ENCODE results near the gene NFIL3.

Gene NFIL3

DNA sequence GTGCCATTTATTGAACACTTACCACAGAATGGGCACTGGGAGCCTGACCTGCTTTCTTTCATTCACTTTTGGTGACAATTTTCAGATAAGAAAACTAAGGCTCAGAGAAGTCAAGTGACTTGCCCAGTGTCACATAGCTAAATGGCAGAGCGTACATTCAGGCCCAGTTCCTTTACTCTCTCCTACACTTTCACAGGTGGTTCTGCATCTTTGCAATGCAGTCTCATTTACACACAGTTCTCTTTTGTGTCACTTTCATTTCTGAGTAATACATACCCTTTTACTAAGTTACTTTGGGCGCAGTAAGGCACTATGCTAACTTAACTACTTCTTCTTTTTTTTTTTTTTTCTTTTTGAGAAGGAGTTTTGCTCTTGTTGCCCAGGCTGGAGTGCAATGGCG is 8.3 kb downstream of the NFIL3 start:
- H3K27ac Mint-ChIP-seq, result peak overlapping the region; percentile 86
- H3K36me3 Mint-ChIP-seq, result peaks cover 95% of the 10 kb centered on the region

DNA sequence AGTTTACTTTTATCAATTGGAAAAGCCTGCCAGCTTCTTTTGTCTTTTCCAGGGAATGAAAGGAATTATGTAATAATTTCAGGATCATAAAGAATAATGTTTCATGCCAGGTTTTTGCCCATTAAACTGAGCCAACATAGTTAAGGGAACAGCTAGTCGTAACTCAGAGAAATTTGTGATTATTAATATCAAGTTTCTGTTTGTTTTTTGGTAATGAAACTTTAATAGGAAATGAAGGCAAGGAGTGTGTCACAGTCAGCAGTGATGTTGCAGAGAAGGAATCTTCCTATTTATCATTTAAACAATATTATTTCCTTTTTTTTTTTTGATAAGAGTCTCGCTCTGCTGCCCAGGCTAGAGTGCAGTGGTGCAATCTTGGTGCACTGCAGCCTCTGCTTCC is 10.7 kb downstream of the NFIL3 start:
- no peak for ATAC-seq
- Mint-ChIP-seq H3K4me3 (no peak overlapping the region), H3K27ac (no peak overlapping the region), H3K36me3 (peaks cover 99% of the 10 kb centered on the region), H3K4me1 (peaks cover 64% of the 10 kb centered on the region), H3K9me3 (no peaks in the 10 kb centered on the region)
- DNase-seq (ENCODE audit: low spot score in 2 of 2), result no peak

More for the DNA sequence above, 8.3 kb downstream of the NFIL3 start:
- Mint-ChIP-seq H3K9me3 (no peaks in the 10 kb centered on the region), H3K4me1 (peaks cover 74% of the 10 kb centered on the region), H3K4me3 (peak overlapping the region; percentile 99)
- ATAC-seq, result peak; percentile 91
- peak in 1 of 2 donors; percentile 57 for DNase-seq (ENCODE audit: low spot score in 2 of 2)

- peaks cover 50% of the 10 kb centered on the region for H3K4me1 Mint-ChIP-seq
- H3K9me3 Mint-ChIP-seq, result no peaks in the 10 kb centered on the region
- no peak overlapping the region for H3K27ac Mint-ChIP-seq
- peaks cover 100% of the 10 kb centered on the region for H3K36me3 Mint-ChIP-seq
- DNase-seq (ENCODE audit: low spot score in 2 of 2) (no peak), ATAC-seq (no peak)
- H3K4me3 Mint-ChIP-seq, result no peak overlapping the region
Observed at GRCh38 chr9:91411096-91411771, 12.4 kb downstream of the NFIL3 start.

GRCh38 chr9:91410161-91410560 is 13.5 kb downstream of the NFIL3 start:
- DNase-seq (ENCODE audit: low spot score in 2 of 2) (no peak), ATAC-seq (no peak)
- peaks cover 39% of the 10 kb centered on the region for H3K4me1 Mint-ChIP-seq
- no peak overlapping the region for H3K4me3 Mint-ChIP-seq
- no peaks in the 10 kb centered on the region for H3K9me3 Mint-ChIP-seq
- H3K27ac Mint-ChIP-seq, result no peak overlapping the region
- peaks cover 100% of the 10 kb centered on the region for H3K36me3 Mint-ChIP-seq

DNA sequence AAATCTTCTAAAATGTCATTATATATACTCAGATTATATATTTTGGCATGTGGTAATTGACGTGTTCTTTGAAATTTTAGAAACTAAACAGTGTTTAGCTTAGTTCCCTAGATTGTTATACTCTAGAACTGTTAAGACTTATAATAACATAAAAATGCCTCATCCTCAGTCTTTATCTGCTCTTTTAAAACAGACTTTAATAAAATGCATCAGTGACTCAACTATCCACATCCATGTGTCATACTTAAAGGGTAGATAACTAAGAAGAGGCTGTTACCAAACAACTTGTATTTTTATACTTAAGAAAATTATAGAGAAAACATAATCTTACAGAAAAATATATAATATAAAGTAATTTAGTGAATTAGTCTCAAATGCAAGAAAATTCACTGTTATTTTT is 15.2 kb downstream of the NFIL3 start:
- DNase-seq (ENCODE audit: low spot score in 2 of 2) (no peak), ATAC-seq (no peak)
- H3K9me3 Mint-ChIP-seq, result no peaks in the 10 kb centered on the region
- peaks cover 96% of the 10 kb centered on the region for H3K36me3 Mint-ChIP-seq
- H3K4me3 Mint-ChIP-seq, result no peak overlapping the region
- peaks cover 31% of the 10 kb centered on the region for H3K4me1 Mint-ChIP-seq
- no peak overlapping the region for H3K27ac Mint-ChIP-seq

DNA sequence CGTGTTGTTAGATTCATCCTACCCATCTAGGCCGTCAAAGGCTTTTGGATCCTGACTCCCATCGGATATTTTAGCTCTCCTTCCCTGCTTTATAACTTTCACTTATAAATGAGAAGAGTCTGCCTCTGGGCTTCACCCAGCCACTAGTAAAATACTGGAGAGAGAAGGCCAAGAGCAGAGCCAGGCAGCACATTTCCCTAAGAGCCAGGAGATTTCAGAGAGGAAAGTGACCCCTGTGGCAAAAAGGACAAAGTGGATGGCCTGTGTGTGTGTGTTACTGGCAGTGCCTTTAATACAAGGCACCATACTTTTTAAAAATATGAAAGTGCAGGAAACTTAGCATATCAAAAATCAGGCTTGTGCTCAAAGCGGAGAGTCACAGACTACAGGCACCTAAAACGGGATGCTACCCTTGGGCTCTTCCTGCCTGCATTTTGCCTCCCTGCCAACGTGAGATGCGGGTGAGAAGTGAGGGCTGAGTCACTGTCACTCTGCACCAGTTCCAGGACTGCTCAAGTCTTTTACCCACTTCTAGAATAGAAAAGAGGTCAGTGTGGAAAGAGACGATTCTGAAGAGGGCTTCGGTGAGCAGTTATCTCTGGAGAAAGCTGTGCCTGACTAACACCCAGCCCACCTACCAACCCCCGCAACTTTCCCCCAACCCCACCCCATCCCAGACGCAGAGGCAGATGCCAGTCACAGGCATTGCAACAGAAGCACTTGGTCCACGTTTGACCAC is 15.9 kb downstream of the NFIL3 start:
- H3K4me3 Mint-ChIP-seq, result no peak overlapping the region
- H3K27ac Mint-ChIP-seq, result peak overlapping the region; percentile 63
- ATAC-seq (peak; percentile 87), DNase-seq (ENCODE audit: low spot score in 2 of 2) (peak in 1 of 2 donors; percentile 29)
- H3K36me3 Mint-ChIP-seq, result peaks cover 93% of the 10 kb centered on the region
- H3K4me1 Mint-ChIP-seq, result peaks cover 30% of the 10 kb centered on the region
- no peaks in the 10 kb centered on the region for H3K9me3 Mint-ChIP-seq

GRCh38 chr9:91405343-91406077 is 18.1 kb downstream of the NFIL3 start:
- no peak for ATAC-seq
- peak in 1 of 2 donors; percentile 46 for DNase-seq (ENCODE audit: low spot score in 2 of 2)
- no peak overlapping the region for H3K27ac Mint-ChIP-seq
- H3K4me1 Mint-ChIP-seq, result peaks cover 19% of the 10 kb centered on the region
- no peaks in the 10 kb centered on the region for H3K9me3 Mint-ChIP-seq
- no peak overlapping the region for H3K4me3 Mint-ChIP-seq
- H3K36me3 Mint-ChIP-seq, result peaks cover 70% of the 10 kb centered on the region

- no peak for ATAC-seq
Observed at GRCh38 chr9:91403665-91404543, 19.7 kb downstream of the NFIL3 start.

DNA sequence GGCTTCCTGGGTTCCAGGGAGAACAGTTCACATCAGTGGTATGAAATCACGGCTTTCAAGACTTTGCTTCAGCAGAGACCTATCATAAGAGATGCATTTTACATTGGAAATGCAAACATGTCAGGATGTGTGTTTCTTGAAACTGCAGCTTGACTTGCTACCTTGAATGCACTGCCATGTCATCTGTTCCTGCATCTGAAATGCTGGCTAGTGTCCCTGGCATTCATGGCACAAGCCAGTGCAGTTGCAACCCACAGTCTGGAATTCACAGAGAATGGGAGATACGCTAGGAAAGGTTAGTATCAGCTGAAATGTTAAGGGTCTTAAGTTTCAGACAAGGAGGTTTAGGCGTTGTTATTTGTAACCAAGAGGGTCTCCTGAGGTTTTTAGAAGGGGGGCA is 24.7 kb downstream of the NFIL3 start:
- ATAC-seq (no peak), DNase-seq (ENCODE audit: low spot score in 2 of 2) (peak in 1 of 2 donors; percentile 43)
- Mint-ChIP-seq H3K4me3 (no peak overlapping the region), H3K4me1 (peaks cover 18% of the 10 kb centered on the region), H3K27ac (no peak overlapping the region), H3K36me3 (peaks cover 15% of the 10 kb centered on the region), H3K9me3 (no peaks in the 10 kb centered on the region)

More at GRCh38 chr9:91403665-91404543, 19.7 kb downstream of the NFIL3 start:
- H3K4me1 Mint-ChIP-seq, result peaks cover 11% of the 10 kb centered on the region
- H3K27ac Mint-ChIP-seq, result peak overlapping the region; percentile 17
- H3K36me3 Mint-ChIP-seq, result peaks cover 54% of the 10 kb centered on the region
- no peaks in the 10 kb centered on the region for H3K9me3 Mint-ChIP-seq
- peak in 1 of 2 donors; percentile 41 for DNase-seq (ENCODE audit: low spot score in 2 of 2)
- H3K4me3 Mint-ChIP-seq, result no peak overlapping the region

DNA sequence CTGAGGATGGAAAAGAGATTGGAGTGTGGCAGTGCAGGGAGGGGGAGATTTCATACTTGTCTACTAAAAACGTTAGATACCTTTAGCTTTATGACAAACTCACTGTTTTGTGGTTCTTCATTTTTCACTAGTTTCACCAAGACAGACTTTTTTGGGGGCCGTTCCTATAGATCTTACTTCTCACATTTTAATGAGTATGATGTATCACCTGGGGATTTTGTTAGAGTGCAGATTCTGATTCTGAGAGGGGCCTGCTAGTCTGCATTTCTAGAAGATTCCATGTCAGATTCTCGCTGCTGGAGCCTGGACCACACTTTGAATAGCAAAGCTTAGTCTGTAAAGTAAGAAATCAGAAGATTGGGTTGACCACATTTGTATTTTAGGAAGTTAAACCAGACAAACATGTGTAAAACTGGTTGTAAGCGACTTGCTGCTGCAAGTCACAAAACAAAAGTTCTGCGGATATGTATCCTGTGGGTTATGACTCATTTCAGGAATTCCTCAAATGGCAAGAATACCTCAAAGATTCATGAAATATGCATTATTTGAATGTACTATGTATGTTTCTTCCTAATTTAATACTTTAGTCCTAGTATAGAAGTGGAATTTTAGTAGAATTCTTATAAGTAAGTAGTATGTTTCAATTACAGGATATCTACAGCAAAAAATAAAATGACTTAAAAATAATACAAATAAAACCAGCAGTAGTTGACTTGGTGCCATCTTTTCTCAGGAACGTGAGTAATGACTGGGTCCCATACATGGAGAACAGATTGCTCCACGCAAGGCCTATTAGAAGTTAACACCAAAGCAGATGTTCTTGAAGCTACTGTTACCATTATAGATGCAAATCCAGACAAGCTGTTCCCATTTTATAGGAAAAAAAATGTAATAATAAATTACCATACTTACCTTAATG is 27.8 kb downstream of the NFIL3 start:
- DNase-seq (ENCODE audit: low spot score in 2 of 2) (peak; percentile 9 to 67), ATAC-seq (peak; percentile 90)
- H3K4me1 Mint-ChIP-seq, result peaks cover 12% of the 10 kb centered on the region
- H3K27ac Mint-ChIP-seq, result peak overlapping the region; percentile 74
- peaks cover 9% of the 10 kb centered on the region for H3K36me3 Mint-ChIP-seq
- no peaks in the 10 kb centered on the region for H3K9me3 Mint-ChIP-seq
- H3K4me3 Mint-ChIP-seq, result peak overlapping the region; percentile 57

GRCh38 chr9:91395106-91395552 is 28.5 kb downstream of the NFIL3 start:
- Mint-ChIP-seq H3K4me3 (peak overlapping the region; percentile 57), H3K9me3 (no peaks in the 10 kb centered on the region), H3K27ac (peak overlapping the region; percentile 74), H3K4me1 (peaks cover 12% of the 10 kb centered on the region), H3K36me3 (peaks cover 9% of the 10 kb centered on the region)
- ATAC-seq (peak; percentile 63), DNase-seq (ENCODE audit: low spot score in 2 of 2) (peak in 1 of 2 donors; percentile 57)

GRCh38 chr9:91393826-91394225 is 29.8 kb downstream of the NFIL3 start:
- Mint-ChIP-seq H3K36me3 (peaks cover 9% of the 10 kb centered on the region), H3K27ac (no peak overlapping the region), H3K4me3 (no peak overlapping the region), H3K4me1 (peaks cover 12% of the 10 kb centered on the region), H3K9me3 (no peaks in the 10 kb centered on the region)
- ATAC-seq (no peak), DNase-seq (ENCODE audit: low spot score in 2 of 2) (peak in 1 of 2 donors; percentile 6)

DNA sequence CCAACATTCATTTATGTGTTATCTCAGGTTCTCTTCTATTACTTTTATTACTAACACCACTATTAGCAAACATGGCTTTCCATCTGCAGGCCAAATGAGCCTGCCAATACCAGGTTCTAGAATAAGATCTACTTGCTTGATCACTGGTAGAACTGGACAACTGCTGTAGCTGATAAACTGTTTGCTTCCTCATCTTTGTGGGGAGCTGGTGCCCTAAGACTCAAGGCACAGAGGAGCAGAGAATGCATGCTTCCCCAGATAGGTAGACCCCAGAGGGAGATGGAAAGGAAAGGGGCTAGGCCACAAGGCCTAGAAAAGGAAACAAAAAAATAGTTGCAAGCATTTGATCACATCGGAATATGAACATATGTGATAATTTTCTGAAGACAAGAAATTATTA is 31.2 kb downstream of the NFIL3 start:
- Mint-ChIP-seq H3K27ac (no peak overlapping the region), H3K4me3 (no peak overlapping the region), H3K4me1 (peaks cover 12% of the 10 kb centered on the region), H3K9me3 (no peaks in the 10 kb centered on the region), H3K36me3 (peaks cover 9% of the 10 kb centered on the region)
- DNase-seq (ENCODE audit: low spot score in 2 of 2), result no peak
- ATAC-seq, result no peak

DNA sequence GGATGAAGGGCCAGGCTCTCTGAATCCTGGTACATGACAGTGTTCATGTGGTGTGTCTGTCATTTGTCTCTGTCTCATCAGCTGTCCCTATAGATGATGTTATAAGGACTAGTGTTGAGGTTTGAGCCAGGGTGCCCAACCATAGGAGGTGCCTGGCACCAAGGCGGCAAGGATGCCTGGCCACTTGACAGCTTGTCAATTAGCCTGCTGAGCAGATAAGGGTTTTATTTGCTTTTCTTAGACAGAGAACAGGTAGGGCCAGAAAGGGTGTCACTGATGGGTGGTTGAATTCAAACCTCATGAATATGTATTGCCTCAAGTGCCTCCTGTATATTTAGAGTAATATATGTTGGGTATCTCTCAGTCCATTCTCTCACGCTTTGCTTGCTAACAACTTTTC is 31.8 kb downstream of the NFIL3 start:
- Mint-ChIP-seq H3K36me3 (peaks cover 9% of the 10 kb centered on the region), H3K4me3 (no peak overlapping the region), H3K9me3 (no peaks in the 10 kb centered on the region), H3K4me1 (peaks cover 12% of the 10 kb centered on the region), H3K27ac (no peak overlapping the region)
- DNase-seq (ENCODE audit: low spot score in 2 of 2) (no peak), ATAC-seq (no peak)
